ENCODE results near the gene COX10. TPM values are rescaled to one million over a fixed set of nuclear protein-coding genes. Genes with fewer than 3 reads are reported as not detected.

COX10 gene
- total RNA-seq, 2 donors from 2014 or later: 31.6 to 67.6 TPM

DNA sequence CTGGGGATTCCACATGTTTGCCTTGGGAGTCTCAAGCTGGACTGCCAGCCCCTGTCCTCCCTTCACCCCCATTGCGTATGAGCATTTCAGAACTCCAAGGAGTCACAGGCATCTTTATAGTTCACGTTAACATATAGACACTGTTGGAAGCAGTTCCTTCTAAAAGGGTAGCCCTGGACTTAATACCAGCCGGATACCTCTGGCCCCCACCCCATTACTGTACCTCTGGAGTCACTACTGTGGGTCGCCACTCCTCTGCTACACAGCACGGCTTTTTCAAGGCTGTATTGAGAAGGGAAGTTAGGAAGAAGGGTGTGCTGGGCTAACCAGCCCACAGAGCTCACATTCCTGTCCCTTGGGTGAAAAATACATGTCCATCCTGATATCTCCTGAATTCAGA lies 138.5 kb downstream of the COX10 start:
- Histone ChIP-seq H3K27ac (no peak overlapping the region), H3K4me1 (peaks cover 0 to 3% of the 10 kb centered on the region in 2 donors), H3K36me3 (peaks cover 14% of the 10 kb centered on the region), H3K9me3 (no peaks in the 10 kb centered on the region), H3K27me3 (no peaks in the 10 kb centered on the region), H3K4me3 (no peak overlapping the region)
- DNase-seq (ENCODE audit: low spot score): no peak
- TF ChIP-seq CTCF (IDR thresholded peaks at IDR 0.05): no peak

DNA sequence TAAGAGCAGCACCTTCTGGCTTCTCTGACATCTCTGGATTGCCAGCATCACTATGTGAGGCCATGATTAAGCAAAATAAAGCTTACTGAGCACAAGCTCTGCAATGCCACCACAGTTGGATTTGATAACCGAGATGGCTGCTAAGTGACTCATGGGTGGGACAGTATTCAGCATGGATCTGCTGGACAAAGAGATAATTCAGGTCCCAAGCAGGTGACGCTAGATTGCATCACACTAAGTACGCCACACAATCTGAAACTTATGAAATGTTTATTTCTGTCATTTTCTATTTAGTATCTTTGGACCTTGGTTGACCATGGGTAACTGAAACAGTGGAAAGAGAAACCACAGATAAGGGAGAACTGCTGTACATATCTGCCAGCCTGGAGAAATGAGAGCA lies 139.9 kb downstream of the COX10 start:
- no peak overlapping the region for H3K27ac ChIP-seq
- H3K4me3 ChIP-seq: no peak overlapping the region
- DNase-seq (ENCODE audit: low spot score): no peak

DNA sequence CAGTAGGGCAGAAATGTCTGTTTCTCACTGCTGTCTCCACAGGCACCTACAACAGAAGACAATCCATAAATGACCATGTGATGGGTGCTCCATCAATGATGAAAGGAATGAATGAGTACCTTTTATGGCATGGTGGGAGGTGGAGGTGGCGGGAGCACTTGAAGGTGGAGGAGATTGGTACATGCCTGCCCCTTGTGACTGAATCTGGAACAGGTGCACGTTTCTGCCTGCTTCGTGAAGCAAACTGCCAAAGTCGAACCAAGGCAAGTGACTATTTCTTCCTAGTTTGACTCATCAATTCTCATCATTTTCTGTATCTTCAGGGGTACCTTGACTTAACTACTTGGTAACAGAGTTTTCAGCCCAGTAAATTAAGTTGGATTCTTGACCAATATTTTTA lies 141.9 kb downstream of the COX10 start:
- no peak for DNase-seq (ENCODE audit: low spot score)
- Histone ChIP-seq H3K4me3 (no peak overlapping the region), H3K4me1 (peaks cover 0 to 3% of the 10 kb centered on the region in 2 donors), H3K9me3 (no peaks in the 10 kb centered on the region), H3K36me3 (peaks cover 14% of the 10 kb centered on the region), H3K27ac (no peak overlapping the region), H3K27me3 (no peaks in the 10 kb centered on the region)
- TF ChIP-seq CTCF (IDR thresholded peaks at IDR 0.05): no peak

More for the DNA sequence above, 139.9 kb downstream of the COX10 start:
- Histone ChIP-seq H3K9me3 (no peaks in the 10 kb centered on the region), H3K4me1 (peaks cover 0 to 3% of the 10 kb centered on the region in 2 donors), H3K27me3 (no peaks in the 10 kb centered on the region), H3K36me3 (peaks cover 14% of the 10 kb centered on the region)
- no peak for TF ChIP-seq CTCF (IDR thresholded peaks at IDR 0.05)

DNA sequence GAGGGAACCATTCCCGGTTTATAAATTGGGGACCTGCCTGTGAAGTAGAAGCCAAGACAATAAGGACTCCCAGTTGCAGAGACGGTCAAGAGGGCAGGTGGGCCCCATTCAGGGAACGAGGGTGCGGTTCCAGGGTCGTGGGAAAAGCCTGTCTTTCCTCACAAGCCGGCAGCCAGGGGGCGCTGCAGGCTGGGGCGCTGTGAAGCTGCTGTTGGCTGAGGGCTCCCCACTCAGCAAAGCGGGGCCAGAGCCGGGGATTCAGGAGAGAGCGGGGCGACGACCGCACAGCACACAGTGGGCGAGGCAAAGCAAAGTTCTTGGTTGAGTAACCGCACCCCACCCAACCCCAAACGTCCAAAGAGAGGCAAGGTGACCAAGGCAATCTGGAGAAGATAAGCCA lies 142.5 kb downstream of the COX10 start:
- Histone ChIP-seq H3K27ac (no peak overlapping the region), H3K4me1 (no peaks in the 10 kb centered on the region), H3K4me3 (no peak overlapping the region), H3K36me3 (peaks cover 13% of the 10 kb centered on the region), H3K27me3 (no peaks in the 10 kb centered on the region), H3K9me3 (no peaks in the 10 kb centered on the region)
- DNase-seq (ENCODE audit: low spot score): no peak
- peak in 1 of 2 donors; percentile 63 for TF ChIP-seq CTCF (IDR thresholded peaks at IDR 0.05)

DNA sequence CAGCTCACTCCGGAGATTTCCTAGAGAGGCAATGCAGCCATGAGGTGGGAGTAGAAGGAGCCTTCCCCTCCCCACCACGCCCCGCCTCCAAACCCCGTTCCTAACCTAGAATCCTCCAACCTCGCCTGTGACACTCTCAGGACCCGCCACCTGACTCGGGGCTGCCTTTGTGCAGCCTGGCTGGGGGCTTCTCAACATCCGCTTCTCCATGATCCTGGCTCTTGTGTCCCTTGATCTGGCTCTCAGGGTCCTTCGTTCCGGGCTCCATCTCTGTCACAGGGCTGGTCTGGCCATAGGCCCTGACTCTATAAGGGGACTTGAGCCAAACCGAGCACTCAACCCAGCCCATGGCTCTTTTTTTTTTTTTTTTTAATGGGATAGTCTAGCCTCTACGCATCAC lies 143.1 kb downstream of the COX10 start:
- Histone ChIP-seq H3K4me3 (no peak overlapping the region), H3K36me3 (peaks cover 7% of the 10 kb centered on the region), H3K4me1 (no peaks in the 10 kb centered on the region), H3K27me3 (no peaks in the 10 kb centered on the region), H3K9me3 (no peaks in the 10 kb centered on the region), H3K27ac (no peak overlapping the region)
- no peak for TF ChIP-seq CTCF (IDR thresholded peaks at IDR 0.05)
- no peak for DNase-seq (ENCODE audit: low spot score)

GRCh38 chr17:14214271-14214670 lies 145.0 kb downstream of the COX10 start:
- H3K36me3 ChIP-seq: no peaks in the 10 kb centered on the region
- no peak for TF ChIP-seq CTCF (IDR thresholded peaks at IDR 0.05)

More at GRCh38 chr17:14214271-14214670, 145.0 kb downstream of the COX10 start:
- H3K4me1 ChIP-seq: no peaks in the 10 kb centered on the region
- H3K4me3 ChIP-seq: no peak overlapping the region
- H3K27ac ChIP-seq: no peak overlapping the region
- H3K9me3 ChIP-seq: no peaks in the 10 kb centered on the region
- no peak for DNase-seq (ENCODE audit: low spot score)
- no peaks in the 10 kb centered on the region for H3K27me3 ChIP-seq

Measured in right atrium auricular region (tissue), 2 donors.